Psoas muscle (tissue), 8 donors: Measurements from ENCODE around the gene C2CD2L. TPM values are rescaled to one million over a fixed set of nuclear protein-coding genes. Genes with fewer than 3 reads are reported as not detected.
A peak's percentile ranks its signal among the peaks of the same experiment; 100 is the strongest.
"Not testable (repeated sequence)": the region's sequence is repeated elsewhere in the genome, so short reads cannot be mapped to it uniquely, and the experiment has no call there.

Experiments used
- ATAC-seq, 4 donors: fragments of 200-7000 bp; cut with Tn5 transposase; one replicate each; pipeline ENCODE4 v1.9.1; 2020; ENCODE audit warnings: moderate library complexity in 3 of 4, mild to moderate bottlenecking in 2 of 4
- DNase-seq, 2 donors: peaks; one replicate each; pipeline ENCODE4 v3.0.0-alpha.2; 2020
- H3K27ac ChIP-seq: fragments of 200-600 bp; one replicate; pipeline ENCODE4 v1.8.0; 2022
- H3K27me3 ChIP-seq, 3 donors: fragments of 200-600 bp in 1 of 3; one replicate each; pipeline versions ENCODE4 v1.6.1 to v1.8.0; 2013 to 2022; ENCODE audit warnings: low read length in 2 of 3, mild to moderate bottlenecking in 2 of 3, moderate library complexity in 1 of 3; ENCODE audit not compliant: insufficient read depth in 3 of 3
- H3K36me3 ChIP-seq, 2 donors: fragments of 200-600 bp in 1 of 2; one replicate each; pipeline versions ENCODE4 v1.6.1 to v1.8.0; 2013 to 2022; ENCODE audit warnings: low read depth in 1 of 2, mild to moderate bottlenecking in 1 of 2, moderate library complexity in 1 of 2; ENCODE audit not compliant: insufficient read depth in 1 of 2
- H3K4me1 ChIP-seq: fragments of 200-600 bp; one replicate; pipeline ENCODE4 v1.8.0; 2022
- H3K4me3 ChIP-seq: fragments of 200-600 bp; one replicate; pipeline ENCODE4 v1.8.0; 2022; ENCODE audit warnings: mild to moderate bottlenecking
- H3K9me3 ChIP-seq: fragments of 200-600 bp; one replicate; pipeline ENCODE4 v1.8.0; 2022
- CTCF ChIP-seq: fragments of 200-600 bp; IDR thresholded peaks from one replicate; pipeline ENCODE4 v1.8.0; 2022; ENCODE audit warnings: antibody characterized with exemption
- WGBS, 3 donors: extraction: QIAGEN DNeasy Blood & Tissue Kit; methylation state at CpG; one replicate each; pipeline versions ENCODE4 v1.1.6 to v1.1.7; 2013; 5-methylcytosine and 5-hydroxymethylcytosine counted together
- intact Hi-C, 2 donors: fragments of 100-400 bp; cut with DNase I; formaldehyde crosslinking; loops; one replicate each; pipeline versions ENCODE4 v1.11.0 to v1.14.2; 2022
- polyA plus RNA-seq, 3 donors: library from polyadenylated mRNA; stranded (reverse); fragments of 200-250 nt; gene quantifications; one replicate each; pipeline ENCODE4 v1.2.3, GENCODE V29; 2013
- total RNA-seq, 4 donors: library from RNA; stranded (reverse); fragmentation: NEBNext Ultra II Directional in 2 of 4; extraction: Animal tissue kit (Norgen Biotek cat#: 25700) in 2 of 4; gene quantifications; one replicate each; pipeline versions ENCODE4 v1.2.1 to v1.2.4, GENCODE V29; 2021 to 2023
- donor health status: healthy with polysubstance abuse.
- donor health status: DM: no; HTN: no; CAD: no; lungs with moderate emphysema.
- donor health status: Bipolar disorder and iron deficiency.
- donor health status: healthy.
- donor health status: DM: yes; HTN: yes; CAD: no.
- donor health status: DM: no; HTN: no; CAD: no.
- donor health status: DM: no; HTN: no; CAD: no.
- donor health status: DM: yes; HTN: yes; CAD: no.

The C2CD2L gene
- total and polyA plus RNA-seq, 7 donors, result 10.9 to 28.7 (median 15.2) TPM

GRCh38 chr11:119161871-119162270 is 54.7 kb downstream of the C2CD2L start:
- WGBS, 3 donors, result 78 to 81% (median 78%) methylated on average over 8 of the region's 8 CpGs
- no peaks in the 10 kb centered on the region for H3K36me3 ChIP-seq

GRCh38 chr11:119166368-119167076 is 59.4 kb downstream of the C2CD2L start:
- Histone ChIP-seq H3K36me3 (peaks cover 0 to 4% of the 10 kb centered on the region in 2 donors), H3K27me3 (no peaks in the 10 kb centered on the region), H3K4me1 (peaks cover 4% of the 10 kb centered on the region), H3K27ac (no peak overlapping the region), H3K4me3 (no peak overlapping the region), H3K9me3 (no peaks in the 10 kb centered on the region)
- 51 to 80% (median 77%) methylated on average over 8 of the region's 8 CpGs for WGBS, 3 donors
- intact Hi-C loops, result loop anchor here in 1 of 2 donors (10.0 kb wide), 1 partner anchor 308 kb away; no protein-coding TSS in a partner anchor
- no peak for TF ChIP-seq CTCF
- ATAC-seq (peak in 1 of 4 donors; percentile 21), DNase-seq (peak in 1 of 2 donors; percentile 15)

More at GRCh38 chr11:119161871-119162270, 54.7 kb downstream of the C2CD2L start:
- no peaks in the 10 kb centered on the region for H3K4me1 ChIP-seq
- DNase-seq, result no peak
- TF ChIP-seq CTCF, result no peak
- H3K4me3 ChIP-seq, result no peak overlapping the region
- no peak overlapping the region for H3K27ac ChIP-seq
- no peaks in the 10 kb centered on the region for H3K9me3 ChIP-seq
- intact Hi-C loops, result loop anchor here in 1 of 2 donors (10.0 kb wide), 1 partner anchor 313 kb away; no protein-coding TSS in a partner anchor
- no peaks in the 10 kb centered on the region for H3K27me3 ChIP-seq
- no peak for ATAC-seq

- not testable (repeated sequence) for H3K36me3 ChIP-seq, H3K4me3 ChIP-seq, H3K27me3 ChIP-seq, ATAC-seq, H3K9me3 ChIP-seq, H3K4me1 ChIP-seq, H3K27ac ChIP-seq
- intact Hi-C loops, result loop anchor here in 1 of 2 donors (10.0 kb wide), 1 partner anchor 308 kb away; no protein-coding TSS in a partner anchor
- peak in 1 of 2 donors; percentile 25 for DNase-seq
- WGBS, 3 donors, result 53 to 83% (median 62%) methylated on average over 10 of the region's 10 CpGs
Measured at GRCh38 chr11:119167077-119167458, 59.9 kb downstream of the C2CD2L start.

- Histone ChIP-seq H3K27me3 (no peaks in the 10 kb centered on the region), H3K27ac (no peak overlapping the region), H3K9me3 (no peaks in the 10 kb centered on the region), H3K36me3 (peaks cover 0 to 16% of the 10 kb centered on the region in 2 donors), H3K4me1 (peaks cover 4% of the 10 kb centered on the region), H3K4me3 (peak overlapping the region; percentile 95)
- intact Hi-C loops, result loop anchor here in 1 of 2 donors (1.0 to 10.0 kb wide), 2 partner anchors 29 to 307 kb away; no protein-coding TSS in a partner anchor
- 68 to 70% (median 68%) methylated on average over 6 of the region's 6 CpGs for WGBS, 3 donors
- TF ChIP-seq CTCF, result no peak
- ATAC-seq, result no peak
- DNase-seq, result no peak
Measured at GRCh38 chr11:119167933-119168332, 60.8 kb downstream of the C2CD2L start.

Other genes starting within 250 kb of the C2CD2L start
- gene CXCR5, start 223.5 kb upstream of the C2CD2L start, total RNA-seq, result under 1 TPM in 1 of 4 donors, not detected in 3; 0.17 TPM
- under 1 TPM; 0.14 to 0.25 (median 0.21) TPM for gene CXCR5, start 223.5 kb upstream of the C2CD2L start, polyA plus RNA-seq
- gene BCL9L, start 181.4 kb upstream of the C2CD2L start, total RNA-seq, result 100 to 1,000 TPM in 1 of 4 donors, 10 to 100 TPM in 3; 52.4 to 124 (median 68.0) TPM
- 10 to 100 TPM in 1 of 3 donors, 1 to 10 TPM in 2; 8.1 to 31.2 (median 8.6) TPM for gene BCL9L, start 181.4 kb upstream of the C2CD2L start, polyA plus RNA-seq
- gene UPK2, start 151.0 kb upstream of the C2CD2L start, total RNA-seq, result not detected
- under 1 TPM in 1 of 3 donors, not detected in 2; 0.23 TPM for gene UPK2, start 151.0 kb upstream of the C2CD2L start, polyA plus RNA-seq
- gene FOXR1, start 135.6 kb upstream of the C2CD2L start, total RNA-seq, result not detected
- not detected for gene FOXR1, start 135.6 kb upstream of the C2CD2L start, polyA plus RNA-seq
- 10 to 100 TPM in 3 of 4 donors, 1 to 10 TPM in 1; 5.4 to 18.9 (median 10.9) TPM for gene CENATAC, start 109.2 kb upstream of the C2CD2L start, total RNA-seq
- 10 to 100 TPM in 2 of 3 donors, 1 to 10 TPM in 1; 9.4 to 23.5 (median 10.1) TPM for gene CENATAC, start 109.2 kb upstream of the C2CD2L start, polyA plus RNA-seq
- 1,000 to 10,000 TPM; 1,024 to 1,264 (median 1,219) TPM for gene RPS25, start 89.0 kb upstream of the C2CD2L start, total RNA-seq
- gene RPS25, start 89.0 kb upstream of the C2CD2L start, polyA plus RNA-seq, result 1,000 to 10,000 TPM; 1,713 to 2,514 (median 2,031) TPM
- 10 to 100 TPM; 46.1 to 61.5 (median 56.8) TPM for gene TRAPPC4, start 88.6 kb upstream of the C2CD2L start, total RNA-seq
- 10 to 100 TPM; 39.0 to 99.5 (median 52.8) TPM for gene TRAPPC4, start 88.6 kb upstream of the C2CD2L start, polyA plus RNA-seq
- gene SLC37A4, start 76.5 kb upstream of the C2CD2L start, total RNA-seq, result 10 to 100 TPM; 17.0 to 26.9 (median 20.5) TPM
- 10 to 100 TPM; 10.6 to 34.3 (median 25.9) TPM for gene SLC37A4, start 76.5 kb upstream of the C2CD2L start, polyA plus RNA-seq
- 10 to 100 TPM; 24.1 to 40.1 (median 33.2) TPM for gene HYOU1, start 50.1 kb upstream of the C2CD2L start, total RNA-seq
- gene HYOU1, start 50.1 kb upstream of the C2CD2L start, polyA plus RNA-seq, result 10 to 100 TPM; 21.2 to 46.2 (median 30.0) TPM
- gene VPS11, start 39.5 kb upstream of the C2CD2L start, total RNA-seq, result 10 to 100 TPM; 16.2 to 25.4 (median 19.6) TPM
- 10 to 100 TPM; 16.4 to 23.2 (median 21.8) TPM for gene VPS11, start 39.5 kb upstream of the C2CD2L start, polyA plus RNA-seq
- gene HMBS, start 22.5 kb upstream of the C2CD2L start, total RNA-seq, result 10 to 100 TPM; 18.1 to 33.3 (median 25.8) TPM
- 10 to 100 TPM; 38.3 to 45.3 (median 40.4) TPM for gene HMBS, start 22.5 kb upstream of the C2CD2L start, polyA plus RNA-seq
- gene DPAGT1, start 5.5 kb upstream of the C2CD2L start, total RNA-seq, result 10 to 100 TPM in 3 of 4 donors, 1 to 10 TPM in 1; 9.4 to 12.9 (median 12.3) TPM
- 10 to 100 TPM; 12.1 to 38.7 (median 27.3) TPM for gene DPAGT1, start 5.5 kb upstream of the C2CD2L start, polyA plus RNA-seq
- gene HINFP, start 14.2 kb downstream of the C2CD2L start, total RNA-seq, result 10 to 100 TPM; 10.1 to 16.2 (median 14.3) TPM
- gene HINFP, start 14.2 kb downstream of the C2CD2L start, polyA plus RNA-seq, result 10 to 100 TPM in 2 of 3 donors, 1 to 10 TPM in 1; 8.3 to 20.6 (median 10.9) TPM
- gene ABCG4, start 41.7 kb downstream of the C2CD2L start, total RNA-seq, result under 1 TPM in 3 of 4 donors, not detected in 1; 0.12 to 0.38 (median 0.30) TPM
- under 1 TPM; 0.03 to 0.22 (median 0.08) TPM for gene ABCG4, start 41.7 kb downstream of the C2CD2L start, polyA plus RNA-seq
- gene NLRX1, start 61.4 kb downstream of the C2CD2L start, total RNA-seq, result 10 to 100 TPM; 18.1 to 28.7 (median 27.1) TPM
- gene NLRX1, start 61.4 kb downstream of the C2CD2L start, polyA plus RNA-seq, result 10 to 100 TPM in 2 of 3 donors, 1 to 10 TPM in 1; 8.8 to 15.4 (median 10.3) TPM
- not detected for gene NHERF4, start 78.1 kb downstream of the C2CD2L start, total RNA-seq
- under 1 TPM; 0.06 to 0.17 (median 0.07) TPM for gene NHERF4, start 78.1 kb downstream of the C2CD2L start, polyA plus RNA-seq
- 1 to 10 TPM; 3.6 to 7.6 (median 7.2) TPM for gene CBL, start 99.0 kb downstream of the C2CD2L start, total RNA-seq
- gene CBL, start 99.0 kb downstream of the C2CD2L start, polyA plus RNA-seq, result 1 to 10 TPM in 2 of 3 donors, under 1 TPM in 1; 0.94 to 3.4 (median 2.2) TPM
- 10 to 100 TPM; 24.5 to 71.1 (median 43.6) TPM for gene MCAM, start 209.8 kb downstream of the C2CD2L start, total RNA-seq
- 10 to 100 TPM; 15.4 to 27.4 (median 27.3) TPM for gene MCAM, start 209.8 kb downstream of the C2CD2L start, polyA plus RNA-seq
- 1 to 10 TPM; 6.1 to 8.8 (median 7.5) TPM for gene RNF26, start 227.2 kb downstream of the C2CD2L start, total RNA-seq
- 1 to 10 TPM; 5.8 to 8.9 (median 7.1) TPM for gene RNF26, start 227.2 kb downstream of the C2CD2L start, polyA plus RNA-seq
- gene C1QTNF5, start 233.5 kb downstream of the C2CD2L start, total RNA-seq, result 10 to 100 TPM in 1 of 4 donors, 1 to 10 TPM in 3; 5.3 to 11.6 (median 8.8) TPM
- 10 to 100 TPM in 1 of 3 donors, 1 to 10 TPM in 2; 3.2 to 12.0 (median 4.7) TPM for gene C1QTNF5, start 233.5 kb downstream of the C2CD2L start, polyA plus RNA-seq
- not detected for gene MFRP, start 239.4 kb downstream of the C2CD2L start, total RNA-seq
- under 1 TPM in 2 of 3 donors, not detected in 1; 0.01 to 0.05 TPM for gene MFRP, start 239.4 kb downstream of the C2CD2L start, polyA plus RNA-seq